Mucosa of rectum (tissue), 2 donors: ENCODE measurements around the gene LINC00305.

Experiments used
- H3K27ac ChIP-seq, 2 donors: one replicate each; pipeline ENCODE4 v1.7.0; 2013; ENCODE audit warnings: inconsistent platforms in 2 of 2, low read depth in 2 of 2, low read length in 2 of 2
- H3K27me3 ChIP-seq, 2 donors: one replicate each; pipeline ENCODE4 v1.7.0; 2013; ENCODE audit warnings: low read length in 2 of 2; ENCODE audit not compliant: control insufficient read depth in 2 of 2, insufficient read depth in 2 of 2
- H3K36me3 ChIP-seq, 2 donors: one replicate each; pipeline ENCODE4 v1.7.0; 2013; ENCODE audit warnings: low read length in 2 of 2; ENCODE audit not compliant: control insufficient read depth in 2 of 2, insufficient read depth in 2 of 2
- H3K4me1 ChIP-seq, 2 donors: one replicate each; pipeline ENCODE4 v1.7.0; 2013; ENCODE audit warnings: low read length in 2 of 2, mild to moderate bottlenecking in 1 of 2; ENCODE audit not compliant: control insufficient read depth in 2 of 2, insufficient read depth in 2 of 2
- H3K4me3 ChIP-seq, 2 donors: one replicate each; pipeline ENCODE4 v1.7.0; 2013; ENCODE audit warnings: low read length in 2 of 2
- H3K9ac ChIP-seq, 2 donors: one replicate each; pipeline ENCODE4 v1.7.0; 2013; ENCODE audit warnings: low read length in 2 of 2, low read depth in 1 of 2, mild to moderate bottlenecking in 1 of 2
- H3K9me3 ChIP-seq, 2 donors: one replicate each; pipeline ENCODE4 v1.7.0; 2013; ENCODE audit warnings: low read length in 2 of 2; ENCODE audit not compliant: control insufficient read depth in 2 of 2
- donor health status: healthy.
- donor health status: Normal muscosa, but diverticular disease.

LINC00305 gene

DNA sequence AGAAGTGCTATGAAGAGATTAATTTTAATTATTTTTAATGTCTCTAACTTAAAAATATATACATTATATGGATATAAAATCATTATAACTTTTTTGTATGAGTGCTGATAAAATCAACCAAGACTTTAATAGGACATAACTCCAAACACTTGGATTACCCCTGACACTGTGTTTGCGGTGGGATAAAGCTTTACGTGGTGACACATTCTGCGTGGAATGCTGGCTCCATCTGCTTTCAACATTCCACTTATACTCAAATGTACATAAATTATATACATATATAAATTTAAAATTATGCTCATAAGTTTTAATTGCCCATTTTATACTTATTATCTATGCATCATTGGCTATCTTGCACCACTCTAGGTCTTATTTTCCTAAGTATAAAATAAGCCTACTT is 30.5 kb downstream of the LINC00305 start:
- no peaks in the 10 kb centered on the region for H3K36me3 ChIP-seq
- no peaks in the 10 kb centered on the region for H3K4me1 ChIP-seq
- no peak overlapping the region for H3K4me3 ChIP-seq
- no peak overlapping the region for H3K27ac ChIP-seq
- H3K9me3 ChIP-seq: no peaks in the 10 kb centered on the region
- H3K9ac ChIP-seq: no peak overlapping the region
- no peaks in the 10 kb centered on the region for H3K27me3 ChIP-seq

DNA sequence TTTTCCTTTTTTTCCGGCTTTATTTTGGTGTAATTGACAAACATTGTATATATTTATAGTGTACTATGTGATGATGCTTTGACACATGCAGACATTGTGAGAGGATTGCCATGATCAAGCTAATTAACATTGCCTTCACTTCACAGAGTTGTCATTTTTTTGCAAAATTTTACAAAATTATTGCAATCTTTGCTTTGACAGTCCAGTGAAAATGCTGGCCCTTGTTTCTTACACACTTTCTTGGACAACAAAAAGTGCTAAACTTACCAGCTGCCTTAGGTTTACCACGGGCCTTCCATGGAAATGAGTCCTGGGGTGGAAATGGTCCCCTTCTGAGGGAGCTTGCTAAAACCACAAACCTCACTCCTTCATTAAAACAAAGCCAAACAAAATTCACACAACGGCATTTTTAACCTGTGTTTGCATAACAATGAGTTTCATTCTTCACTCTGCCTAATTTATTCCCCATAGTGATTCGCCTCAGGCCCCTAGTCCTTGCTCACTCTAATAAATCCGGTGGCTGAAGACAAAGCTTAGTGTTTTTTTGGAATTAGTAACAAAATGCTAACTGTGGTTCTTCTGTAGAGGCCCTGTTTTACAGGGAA is 32.2 kb downstream of the LINC00305 start:
- Histone ChIP-seq H3K27ac (no peak overlapping the region), H3K27me3 (no peaks in the 10 kb centered on the region), H3K4me1 (no peaks in the 10 kb centered on the region), H3K9ac (no peak overlapping the region), H3K4me3 (no peak overlapping the region), H3K36me3 (no peaks in the 10 kb centered on the region), H3K9me3 (no peaks in the 10 kb centered on the region)

GRCh38 chr18:64115881-64116280 is 33.0 kb downstream of the LINC00305 start:
- Histone ChIP-seq H3K9ac (no peak overlapping the region), H3K27me3 (no peaks in the 10 kb centered on the region), H3K4me3 (no peak overlapping the region), H3K36me3 (no peaks in the 10 kb centered on the region), H3K27ac (no peak overlapping the region), H3K4me1 (no peaks in the 10 kb centered on the region), H3K9me3 (no peaks in the 10 kb centered on the region)

- H3K4me3 ChIP-seq: no peak overlapping the region
- no peaks in the 10 kb centered on the region for H3K36me3 ChIP-seq
- H3K27me3 ChIP-seq: no peaks in the 10 kb centered on the region
- H3K9ac ChIP-seq: no peak overlapping the region
- no peaks in the 10 kb centered on the region for H3K9me3 ChIP-seq
- no peak overlapping the region for H3K27ac ChIP-seq
- H3K4me1 ChIP-seq: no peaks in the 10 kb centered on the region
Measured at GRCh38 chr18:64111950-64112349, 36.9 kb downstream of the LINC00305 start.

- Histone ChIP-seq H3K36me3 (no peaks in the 10 kb centered on the region), H3K4me1 (no peaks in the 10 kb centered on the region), H3K4me3 (no peak overlapping the region), H3K9me3 (no peaks in the 10 kb centered on the region), H3K27ac (no peak overlapping the region), H3K27me3 (no peaks in the 10 kb centered on the region), H3K9ac (no peak overlapping the region)
Measured at GRCh38 chr18:64110692-64111480, 38.0 kb downstream of the LINC00305 start.

GRCh38 chr18:64103986-64104385 is 44.9 kb downstream of the LINC00305 start:
- Histone ChIP-seq H3K36me3 (no peaks in the 10 kb centered on the region), H3K9ac (no peak overlapping the region), H3K27ac (no peak overlapping the region), H3K4me1 (no peaks in the 10 kb centered on the region), H3K4me3 (no peak overlapping the region), H3K9me3 (no peaks in the 10 kb centered on the region), H3K27me3 (no peaks in the 10 kb centered on the region)

DNA sequence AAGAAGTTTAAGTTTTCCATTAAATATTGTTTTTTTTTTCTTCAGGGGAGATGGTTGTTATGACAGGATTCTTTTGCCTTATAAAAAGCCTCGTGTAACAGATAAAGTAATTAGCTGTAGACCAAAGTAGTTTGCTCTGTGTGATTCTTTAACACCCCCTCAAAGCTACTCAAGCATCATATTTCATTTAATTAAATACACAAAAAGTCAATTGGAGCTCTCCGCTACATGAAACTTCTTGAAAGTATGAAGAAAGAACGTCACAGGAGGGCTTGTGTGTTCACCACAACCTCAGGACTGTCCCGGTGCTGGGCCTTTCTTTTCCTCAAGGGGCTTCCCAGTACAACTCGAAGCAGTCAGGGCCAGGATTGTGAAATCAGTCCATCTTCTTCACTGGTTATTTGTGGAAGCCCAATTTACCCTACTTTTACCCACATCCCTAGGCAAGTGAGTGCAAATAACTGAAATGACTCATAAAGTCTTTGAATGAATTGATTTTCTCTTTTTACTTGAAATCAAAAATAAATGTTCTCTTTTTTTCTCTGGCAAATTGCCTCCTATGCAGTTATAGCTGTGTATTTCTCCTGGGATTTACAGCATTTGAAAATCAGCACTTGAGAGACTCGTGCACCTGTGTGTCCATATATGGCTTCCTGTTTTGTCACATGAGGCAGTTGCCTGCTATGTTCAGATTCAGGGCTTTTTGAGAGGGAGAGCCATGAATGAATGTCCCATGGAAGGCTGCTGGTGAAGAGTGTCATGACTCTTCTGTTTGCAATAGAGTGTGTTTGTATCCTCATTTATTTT is 48.6 kb downstream of the LINC00305 start:
- H3K27ac ChIP-seq: no peak overlapping the region
- no peak overlapping the region for H3K4me3 ChIP-seq
- no peak overlapping the region for H3K9ac ChIP-seq
- no peaks in the 10 kb centered on the region for H3K9me3 ChIP-seq
- no peaks in the 10 kb centered on the region for H3K27me3 ChIP-seq
- H3K4me1 ChIP-seq: no peaks in the 10 kb centered on the region
- no peaks in the 10 kb centered on the region for H3K36me3 ChIP-seq

- Histone ChIP-seq H3K36me3 (no peaks in the 10 kb centered on the region), H3K9me3 (no peaks in the 10 kb centered on the region), H3K27ac (no peak overlapping the region), H3K4me3 (no peak overlapping the region), H3K27me3 (no peaks in the 10 kb centered on the region), H3K9ac (no peak overlapping the region), H3K4me1 (no peaks in the 10 kb centered on the region)
Measured at GRCh38 chr18:64099244-64099643, 49.6 kb downstream of the LINC00305 start.

- no peak overlapping the region for H3K27ac ChIP-seq
- H3K27me3 ChIP-seq: no peaks in the 10 kb centered on the region
- no peak overlapping the region for H3K9ac ChIP-seq
- no peaks in the 10 kb centered on the region for H3K4me1 ChIP-seq
- H3K9me3 ChIP-seq: no peaks in the 10 kb centered on the region
- no peak overlapping the region for H3K4me3 ChIP-seq
- no peaks in the 10 kb centered on the region for H3K36me3 ChIP-seq
Measured at GRCh38 chr18:64097497-64097896, 51.4 kb downstream of the LINC00305 start.

DNA sequence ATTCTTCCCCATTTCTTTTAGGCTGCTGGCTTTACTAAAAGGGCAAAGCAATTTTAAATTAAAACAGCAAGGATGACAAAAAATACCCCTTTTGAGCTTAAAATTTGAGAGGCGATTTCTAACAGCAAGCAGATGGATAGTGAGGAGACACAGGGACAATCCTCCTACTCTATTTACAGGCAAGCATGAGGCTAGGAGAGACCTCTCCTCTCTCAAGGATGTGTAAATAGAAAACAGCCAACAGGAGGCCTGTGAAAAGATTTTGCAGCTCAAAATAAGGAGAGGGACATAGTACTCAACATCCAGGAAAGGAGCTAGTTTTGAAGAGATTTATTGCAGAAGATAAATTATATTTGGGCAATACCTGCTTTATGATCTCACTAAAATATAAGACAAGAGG is 53.8 kb downstream of the LINC00305 start:
- Histone ChIP-seq H3K9me3 (no peaks in the 10 kb centered on the region), H3K9ac (no peak overlapping the region), H3K27ac (no peak overlapping the region), H3K36me3 (no peaks in the 10 kb centered on the region), H3K4me3 (no peak overlapping the region), H3K27me3 (no peaks in the 10 kb centered on the region), H3K4me1 (no peaks in the 10 kb centered on the region)
